ENCODE results near the gene ZNF784. TPM values are rescaled to one million over a fixed set of nuclear protein-coding genes. Genes with fewer than 3 reads are reported as not detected.
A peak's percentile ranks its signal among the peaks of the same experiment; 100 is the strongest.

ZNF784 gene
- polyA plus RNA-seq, 4 donors: 9.5 to 16.3 (median 11.0) TPM

GRCh38 chr19:55643887-55644176 lies 19.5 kb upstream of the ZNF784 start:
- H3K27ac ChIP-seq (ENCODE audit: low read depth in 1 of 3, low read length in 2 of 3): peak overlapping the region in 2 of 3 donors; percentile 42 to 66
- no peaks in the 10 kb centered on the region for H3K9me3 ChIP-seq (ENCODE audit: control insufficient read depth in 2 of 2, insufficient read depth in 1 of 2, low read depth in 1 of 2, low read length in 1 of 2)
- peaks cover 2 to 36% (median 12%) of the 10 kb centered on the region in 3 donors for H3K4me1 ChIP-seq (ENCODE audit: control insufficient read depth in 3 of 3, insufficient read depth in 2 of 3, low read depth in 1 of 3, low read length in 2 of 3)
- H3K36me3 ChIP-seq (ENCODE audit: control insufficient read depth in 3 of 3, insufficient read depth in 2 of 3, low read depth in 1 of 3, low read length in 3 of 3): peaks cover 0 to 23% (median 2%) of the 10 kb centered on the region in 3 donors
- 0 to 1% (median 0%) methylated on average over 12 to 15 of the region's 15 CpGs for WGBS, 3 donors
- no peak for FAIRE-seq
- peak overlapping the region; percentile 89 to 98 (median 95) for H3K4me3 ChIP-seq (ENCODE audit: low read depth in 1 of 3, low read length in 3 of 3)
- H3K27me3 ChIP-seq (ENCODE audit: control insufficient read depth in 3 of 3, insufficient read depth in 3 of 3, low read length in 3 of 3): no peaks in the 10 kb centered on the region
- DNase-seq: peak in 1 of 2 donors; percentile 44

GRCh38 chr19:55643003-55643886 lies 18.9 kb upstream of the ZNF784 start, which contains the start of gene ZNF581:
Gene ZNF581 (plus strand): TSS chr19:55643649. CDS start chr19:55644572, 923 bp downstream.
- DNase-seq (peak; percentile 77 to 84), FAIRE-seq (no peak)

GRCh38 chr19:55642153-55643002 lies 18.0 kb upstream of the ZNF784 start:
- H3K9me3 ChIP-seq (ENCODE audit: control insufficient read depth in 2 of 2, insufficient read depth in 1 of 2, low read depth in 1 of 2, low read length in 1 of 2): no peaks in the 10 kb centered on the region
- peaks cover 0 to 33% (median 2%) of the 10 kb centered on the region in 3 donors for H3K36me3 ChIP-seq (ENCODE audit: control insufficient read depth in 3 of 3, insufficient read depth in 2 of 3, low read depth in 1 of 3, low read length in 3 of 3)
- H3K27me3 ChIP-seq (ENCODE audit: control insufficient read depth in 3 of 3, insufficient read depth in 3 of 3, low read length in 3 of 3): no peaks in the 10 kb centered on the region
- DNase-seq (peak in 1 of 2 donors; percentile 62), FAIRE-seq (no peak)
- peaks cover 2 to 29% (median 12%) of the 10 kb centered on the region in 3 donors for H3K4me1 ChIP-seq (ENCODE audit: control insufficient read depth in 3 of 3, insufficient read depth in 2 of 3, low read depth in 1 of 3, low read length in 2 of 3)
- WGBS, 3 donors: 0 to 2% (median 1%) methylated on average over 48 to 65 of the region's 65 CpGs
- H3K4me3 ChIP-seq (ENCODE audit: low read depth in 1 of 3, low read length in 3 of 3): peak overlapping the region; percentile 76 to 98 (median 89)
- peak overlapping the region; percentile 45 to 89 (median 71) for H3K27ac ChIP-seq (ENCODE audit: low read depth in 1 of 3, low read length in 2 of 3)

More at GRCh38 chr19:55643003-55643886, 18.9 kb upstream of the ZNF784 start, which contains the start of gene ZNF581:
- no peaks in the 10 kb centered on the region for H3K9me3 ChIP-seq (ENCODE audit: control insufficient read depth in 2 of 2, insufficient read depth in 1 of 2, low read depth in 1 of 2, low read length in 1 of 2)
- H3K27me3 ChIP-seq (ENCODE audit: control insufficient read depth in 3 of 3, insufficient read depth in 3 of 3, low read length in 3 of 3): no peaks in the 10 kb centered on the region
- peaks cover 2 to 32% (median 12%) of the 10 kb centered on the region in 3 donors for H3K4me1 ChIP-seq (ENCODE audit: control insufficient read depth in 3 of 3, insufficient read depth in 2 of 3, low read depth in 1 of 3, low read length in 2 of 3)
- peak within 1 kb of the TSS; percentile 65 to 71 (median 70) for H3K27ac ChIP-seq (ENCODE audit: low read depth in 1 of 3, low read length in 2 of 3)
- H3K36me3 ChIP-seq (ENCODE audit: control insufficient read depth in 3 of 3, insufficient read depth in 2 of 3, low read depth in 1 of 3, low read length in 3 of 3): peaks cover 0 to 27% (median 2%) of the 10 kb centered on the region in 3 donors
- peak within 1 kb of the TSS; percentile 89 to 98 (median 95) for H3K4me3 ChIP-seq (ENCODE audit: low read depth in 1 of 3, low read length in 3 of 3)
- WGBS, 3 donors: 1 to 2% (median 1%) methylated on average over 42 to 56 of the region's 56 CpGs

DNA sequence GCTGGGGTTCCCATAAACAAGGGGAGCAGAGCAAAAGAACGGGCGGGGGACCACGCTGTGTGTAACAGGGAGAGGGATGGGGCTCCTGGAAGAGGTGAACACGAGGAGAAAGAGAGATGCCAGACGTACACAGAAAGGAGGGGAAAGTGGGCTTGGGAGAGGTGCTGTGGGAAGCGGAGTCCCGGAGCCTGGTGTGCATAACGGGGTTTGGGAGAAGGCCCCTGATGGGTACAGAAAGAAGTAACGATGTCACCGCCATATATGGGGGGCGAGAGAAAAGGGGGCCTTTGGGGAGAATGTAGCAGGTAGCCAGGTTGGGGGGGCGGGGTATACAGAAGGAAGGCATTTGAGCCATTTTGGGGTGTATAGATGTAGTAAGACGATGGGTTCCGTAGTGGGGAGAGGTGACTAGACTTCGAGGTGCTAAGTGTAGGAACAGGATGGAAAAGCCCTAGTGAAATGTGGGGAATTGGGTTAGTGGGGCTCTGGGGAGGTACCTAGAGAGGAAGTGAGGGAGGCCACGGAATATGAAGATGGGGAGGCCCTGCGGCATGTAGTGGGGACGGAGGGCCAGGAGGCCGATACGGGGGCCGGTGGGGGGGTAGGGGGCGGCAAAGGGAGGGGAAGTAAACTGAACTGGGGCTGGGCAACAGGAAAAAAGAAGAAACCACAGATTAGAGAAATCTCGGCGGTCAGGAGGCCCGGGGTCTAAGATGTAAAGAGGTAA lies 17.2 kb upstream of the ZNF784 start:
- FAIRE-seq (no peak), DNase-seq (no peak)
- Histone ChIP-seq H3K36me3 (ENCODE audit: control insufficient read depth in 3 of 3, insufficient read depth in 2 of 3, low read depth in 1 of 3, low read length in 3 of 3) (peaks cover 0 to 31% (median 2%) of the 10 kb centered on the region in 3 donors), H3K9me3 (ENCODE audit: control insufficient read depth in 2 of 2, insufficient read depth in 1 of 2, low read depth in 1 of 2, low read length in 1 of 2) (no peaks in the 10 kb centered on the region), H3K4me1 (ENCODE audit: control insufficient read depth in 3 of 3, insufficient read depth in 2 of 3, low read depth in 1 of 3, low read length in 2 of 3) (peaks cover 2 to 25% (median 13%) of the 10 kb centered on the region in 3 donors), H3K27ac (ENCODE audit: low read depth in 1 of 3, low read length in 2 of 3) (peak overlapping the region; percentile 5 to 89 (median 76)), H3K4me3 (ENCODE audit: low read depth in 1 of 3, low read length in 3 of 3) (peak overlapping the region; percentile 76 to 98 (median 81)), H3K27me3 (ENCODE audit: control insufficient read depth in 3 of 3, insufficient read depth in 3 of 3, low read length in 3 of 3) (no peaks in the 10 kb centered on the region)
- WGBS, 3 donors: 0 to 1% (median 1%) methylated on average over 25 of the region's 25 CpGs

DNA sequence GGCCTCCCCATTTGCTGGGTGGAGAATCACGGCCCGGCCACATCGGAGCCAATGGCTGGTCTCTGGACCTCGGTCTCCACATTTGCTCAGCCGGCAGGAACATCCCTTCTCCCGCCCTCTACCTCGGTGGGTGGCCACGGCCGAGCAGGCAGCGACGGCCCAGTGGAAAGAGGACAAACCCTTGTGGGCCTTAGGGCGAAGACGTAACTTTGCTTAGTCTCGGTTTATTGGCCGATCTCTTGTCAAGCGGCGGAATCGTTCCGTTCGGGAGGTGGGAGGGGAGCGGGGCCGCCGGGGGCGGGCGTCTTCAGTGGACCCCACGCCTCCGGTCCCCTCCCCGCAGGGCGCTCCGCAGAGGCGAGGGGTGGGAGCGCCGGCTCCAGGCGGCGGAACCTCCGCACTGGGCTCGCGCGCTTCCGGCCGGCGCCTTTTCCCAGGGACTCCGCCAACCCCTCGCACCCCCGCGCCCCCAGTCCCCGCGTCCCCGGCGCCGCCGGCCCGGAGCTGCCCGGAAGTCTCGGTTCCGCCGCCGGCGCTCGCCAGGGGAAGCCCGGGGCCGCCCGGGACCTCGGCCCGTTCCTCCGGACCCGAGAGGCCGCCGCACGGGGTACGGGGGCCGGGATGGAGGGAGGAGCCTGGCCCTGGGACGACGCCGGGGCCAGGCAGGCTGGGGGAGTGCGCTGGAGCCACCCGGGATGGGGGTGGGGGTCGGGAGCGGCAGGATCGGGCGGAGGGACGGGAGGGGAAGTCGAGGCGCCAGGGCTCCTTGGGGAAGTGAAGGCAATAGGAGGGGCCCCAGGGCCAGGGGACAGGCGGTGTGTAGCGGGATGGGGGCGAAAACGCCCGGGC lies 16.4 kb upstream of the ZNF784 start, which contains the start of gene ZNF580:
ZNF580 (plus strand) TSS at position 426 of the 849 bp plus-strand sequence. CDS start 1,507 bp downstream, outside the sequence.
- Histone ChIP-seq H3K36me3 (ENCODE audit: control insufficient read depth in 3 of 3, insufficient read depth in 2 of 3, low read depth in 1 of 3, low read length in 3 of 3) (peaks cover 0 to 32% (median 2%) of the 10 kb centered on the region in 3 donors), H3K4me3 (ENCODE audit: low read depth in 1 of 3, low read length in 3 of 3) (peak within 1 kb of the TSS; percentile 76 to 98 (median 81)), H3K27me3 (ENCODE audit: control insufficient read depth in 3 of 3, insufficient read depth in 3 of 3, low read length in 3 of 3) (no peaks in the 10 kb centered on the region), H3K9me3 (ENCODE audit: control insufficient read depth in 2 of 2, insufficient read depth in 1 of 2, low read depth in 1 of 2, low read length in 1 of 2) (no peaks in the 10 kb centered on the region), H3K4me1 (ENCODE audit: control insufficient read depth in 3 of 3, insufficient read depth in 2 of 3, low read depth in 1 of 3, low read length in 2 of 3) (peaks cover 8 to 28% (median 15%) of the 10 kb centered on the region in 3 donors), H3K27ac (ENCODE audit: low read depth in 1 of 3, low read length in 2 of 3) (peak within 1 kb of the TSS; percentile 65 to 89 (median 76))
- WGBS, 3 donors: 1% methylated on average over 65 to 89 of the region's 89 CpGs
- DNase-seq (peak; percentile 47 to 84), FAIRE-seq (no peak)

DNA sequence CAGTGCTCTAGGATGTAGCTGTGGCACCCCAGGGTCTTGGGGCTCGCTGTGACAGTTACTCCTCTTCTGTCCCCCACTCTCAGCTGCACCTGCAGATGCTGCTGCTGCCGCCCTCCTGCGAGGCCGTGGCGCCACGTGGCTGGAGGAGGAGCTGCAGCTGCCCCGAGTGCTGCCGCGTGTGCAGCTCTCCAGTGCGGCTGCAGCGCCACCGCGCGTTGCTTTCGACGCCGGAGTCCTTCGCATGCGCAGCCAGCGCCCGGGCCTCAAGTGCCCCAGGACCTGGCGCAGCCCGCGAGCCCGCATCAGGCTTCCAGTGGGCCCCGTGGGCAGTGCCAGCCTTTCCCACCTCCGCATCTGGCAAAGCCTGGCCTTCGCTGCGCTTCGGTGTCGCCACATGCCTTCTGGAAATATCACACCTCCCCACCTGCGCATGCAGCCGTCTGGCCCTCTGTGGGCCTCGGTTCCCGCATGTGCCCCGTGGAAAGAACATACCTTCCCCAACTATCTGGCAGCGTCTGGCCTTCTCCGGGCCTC lies 15.7 kb upstream of the ZNF784 start:
- Histone ChIP-seq H3K36me3 (ENCODE audit: control insufficient read depth in 3 of 3, insufficient read depth in 2 of 3, low read depth in 1 of 3, low read length in 3 of 3) (peaks cover 0 to 27% (median 0%) of the 10 kb centered on the region in 3 donors), H3K4me1 (ENCODE audit: control insufficient read depth in 3 of 3, insufficient read depth in 2 of 3, low read depth in 1 of 3, low read length in 2 of 3) (peaks cover 10 to 32% (median 15%) of the 10 kb centered on the region in 3 donors), H3K9me3 (ENCODE audit: control insufficient read depth in 2 of 2, insufficient read depth in 1 of 2, low read depth in 1 of 2, low read length in 1 of 2) (no peaks in the 10 kb centered on the region), H3K27ac (ENCODE audit: low read depth in 1 of 3, low read length in 2 of 3) (peak overlapping the region; percentile 65 to 89 (median 76)), H3K27me3 (ENCODE audit: control insufficient read depth in 3 of 3, insufficient read depth in 3 of 3, low read length in 3 of 3) (no peaks in the 10 kb centered on the region), H3K4me3 (ENCODE audit: low read depth in 1 of 3, low read length in 3 of 3) (peak overlapping the region in 2 of 3 donors; percentile 55 to 98)
- DNase-seq (peak; percentile 58 to 82), FAIRE-seq (no peak)
- 24 to 35% (median 27%) methylated on average over 33 to 38 of the region's 38 CpGs for WGBS, 3 donors

- DNase-seq (peak in 1 of 2 donors; percentile 38), FAIRE-seq (no peak)
- no peaks in the 10 kb centered on the region for H3K9me3 ChIP-seq (ENCODE audit: control insufficient read depth in 2 of 2, insufficient read depth in 1 of 2, low read depth in 1 of 2, low read length in 1 of 2)
- 81 to 92% (median 84%) methylated on average over 6 of the region's 6 CpGs for WGBS, 3 donors
- no peak overlapping the region for H3K4me3 ChIP-seq (ENCODE audit: low read depth in 1 of 3, low read length in 3 of 3)
- peaks cover 10 to 31% (median 15%) of the 10 kb centered on the region in 3 donors for H3K4me1 ChIP-seq (ENCODE audit: control insufficient read depth in 3 of 3, insufficient read depth in 2 of 3, low read depth in 1 of 3, low read length in 2 of 3)
- H3K36me3 ChIP-seq (ENCODE audit: control insufficient read depth in 3 of 3, insufficient read depth in 2 of 3, low read depth in 1 of 3, low read length in 3 of 3): peaks cover 0 to 19% (median 0%) of the 10 kb centered on the region in 3 donors
- no peak overlapping the region for H3K27ac ChIP-seq (ENCODE audit: low read depth in 1 of 3, low read length in 2 of 3)
- H3K27me3 ChIP-seq (ENCODE audit: control insufficient read depth in 3 of 3, insufficient read depth in 3 of 3, low read length in 3 of 3): no peaks in the 10 kb centered on the region
Measured at GRCh38 chr19:55638864-55639359, 14.5 kb upstream of the ZNF784 start.
